DOHH2 (cell line): ENCODE results near the gene EPB42.
"Not testable (repeated sequence)": the region's sequence is repeated elsewhere in the genome, so short reads cannot be mapped to it uniquely, and the experiment has no call there.

ENCODE experiments used
- H3F3A ChIP-seq: fragments of 200-600 bp; sonication (generic), shearing (Covaris generic); 2 replicates; pipeline ENCODE4 v1.6.0; 2016; ENCODE audit warnings: antibody characterized with exemption, mild to moderate bottlenecking; ENCODE audit not compliant: control insufficient read depth, insufficient read depth
- H3K27ac ChIP-seq: fragments of 200-600 bp; sonication (generic); 2 replicates; pipeline ENCODE4 v1.5.1; 2014; ENCODE audit warnings: low read depth, mild to moderate bottlenecking, low read length, moderate library complexity
- H3K27me3 ChIP-seq: fragments of 200-600 bp; sonication (generic); 2 replicates; pipeline ENCODE4 v1.6.1; 2014; ENCODE audit warnings: mild to moderate bottlenecking, low read length, mixed read lengths; ENCODE audit not compliant: control insufficient read depth
- H3K36me3 ChIP-seq: fragments of 200-600 bp; sonication (generic); 2 replicates; pipeline ENCODE4 v1.6.1; 2014; ENCODE audit warnings: mild to moderate bottlenecking, low read length, moderate library complexity, mixed read lengths; ENCODE audit not compliant: control insufficient read depth
- H3K4me1 ChIP-seq: fragments of 200-600 bp; sonication (generic); 2 replicates; pipeline ENCODE4 v1.6.1; 2014; ENCODE audit warnings: mild to moderate bottlenecking, low read length, mixed read lengths; ENCODE audit not compliant: control insufficient read depth
- H3K4me2 ChIP-seq: fragments of 200-600 bp; sonication (generic); 2 replicates; pipeline ENCODE4 v1.6.0; 2014; ENCODE audit warnings: mild to moderate bottlenecking, low read length, moderate library complexity
- H3K4me3 ChIP-seq: fragments of 200-600 bp; sonication (generic); 2 replicates; pipeline ENCODE4 v1.5.1; 2014; ENCODE audit warnings: mild to moderate bottlenecking, low read length, mixed read lengths
- H3K79me2 ChIP-seq: fragments of 200-600 bp; sonication (generic); 2 replicates; pipeline ENCODE4 v1.6.1; 2014; ENCODE audit warnings: mild to moderate bottlenecking, low read length, mixed read lengths; ENCODE audit not compliant: control insufficient read depth
- H3K9me2 ChIP-seq: fragments of 200-600 bp; sonication (generic); replicated peaks from 2 replicates; pipeline ENCODE4 v1.6.1; 2014; ENCODE audit warnings: mild to moderate bottlenecking, low read length, mixed read lengths; ENCODE audit not compliant: control insufficient read depth
- H3K9me3 ChIP-seq: fragments of 200-600 bp; sonication (generic); 2 replicates; pipeline ENCODE4 v1.6.1; 2014; ENCODE audit warnings: antibody characterized with exemption, low read length, mixed read lengths; ENCODE audit not compliant: control insufficient read depth, insufficient read depth
- H4K20me1 ChIP-seq: fragments of 200-600 bp; sonication (generic); 2 replicates; pipeline ENCODE4 v1.6.0; 2014; ENCODE audit warnings: low read depth, mild to moderate bottlenecking, antibody characterized with exemption, low read length, moderate library complexity; ENCODE audit not compliant: control insufficient read depth, insufficient read depth
- CTCF ChIP-seq: fragments of 200-600 bp; sonication (generic); IDR thresholded peaks from one replicate; pipeline ENCODE4 v1.5.1; 2014; ENCODE audit warnings: antibody characterized with exemption, mild to moderate bottlenecking, low read depth, low read length; ENCODE audit not compliant: poor library complexity, severe bottlenecking
- EZH2phosphoT487 ChIP-seq: fragments of 200-600 bp; sonication (generic); IDR thresholded peaks from 2 replicates; pipeline ENCODE4 v1.6.1; 2017; ENCODE audit warnings: borderline replicate concordance, mild to moderate bottlenecking, antibody characterized with exemption, low read length, moderate library complexity, mixed read lengths

EPB42 gene

DNA sequence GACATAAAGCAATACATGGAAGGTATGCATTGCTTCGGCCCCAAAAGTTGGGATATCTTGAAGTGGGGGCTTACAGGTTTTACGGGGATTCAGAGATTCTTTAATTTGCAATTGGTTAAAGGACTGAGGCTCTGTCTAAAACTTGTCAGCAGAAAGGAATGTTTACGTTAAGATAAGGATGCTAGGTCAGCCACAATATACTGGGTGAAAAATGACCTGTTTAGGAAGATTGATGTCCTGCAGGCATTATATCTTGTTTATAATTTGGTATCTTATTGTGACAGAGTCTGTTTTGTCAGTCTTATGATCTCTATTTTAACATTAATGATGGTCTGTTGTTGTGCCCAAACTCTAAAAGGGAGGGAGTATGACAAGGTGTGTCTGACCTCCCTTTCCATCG, 50.9 kb downstream of the EPB42 start:
- H3K4me2 ChIP-seq: no peak overlapping the region

DNA sequence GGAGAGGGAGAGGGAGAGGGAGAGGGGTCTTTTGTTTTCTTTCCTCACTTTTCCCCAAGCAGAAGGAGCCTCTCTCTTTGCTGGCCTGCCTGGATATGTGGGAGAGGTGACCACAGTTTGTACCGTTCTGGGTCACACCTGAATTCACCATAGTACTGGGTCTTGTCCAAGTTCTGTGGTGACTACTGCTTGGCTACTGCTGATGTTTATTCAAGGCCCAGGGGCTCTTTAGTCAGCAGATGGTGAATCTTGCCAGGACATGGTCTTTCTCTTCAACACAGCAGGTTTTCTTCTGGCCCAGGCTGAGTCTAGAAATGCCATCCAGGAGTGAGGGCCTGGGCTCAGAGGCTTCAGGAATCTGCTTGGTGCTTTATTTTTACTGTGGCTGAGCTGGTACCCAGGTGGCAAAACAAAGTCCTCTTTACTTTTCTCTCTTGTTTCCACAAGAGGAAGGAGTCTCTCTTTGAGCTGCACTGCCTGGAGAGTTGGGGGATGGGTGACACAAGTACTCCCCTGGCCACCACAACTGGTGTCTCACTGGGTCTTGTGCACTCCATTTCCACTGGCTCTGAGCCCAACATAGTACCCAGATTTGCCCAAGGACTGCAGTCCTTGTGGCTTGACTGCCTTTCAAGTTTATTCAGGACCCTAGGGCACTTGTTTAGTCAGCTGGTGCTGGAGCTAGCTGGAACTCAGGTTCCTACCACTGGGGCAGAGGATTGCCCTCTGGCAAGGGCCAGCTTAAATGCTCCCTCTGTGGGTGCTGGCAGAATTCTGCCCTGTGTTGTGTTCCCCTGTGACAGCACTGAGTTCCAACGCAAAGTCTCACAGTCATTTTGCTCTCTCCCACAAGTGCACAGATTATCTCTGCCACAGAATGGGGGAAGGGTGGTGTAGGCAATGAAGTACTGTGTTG, 52.4 kb downstream of the EPB42 start:
- TF ChIP-seq CTCF (no peak), EZH2phosphoT487 (no peak)
- Histone ChIP-seq H3K36me3 (peaks cover 60% of the 10 kb centered on the region), H4K20me1 (no peaks in the 10 kb centered on the region), H3K9me2 (no peaks in the 10 kb centered on the region), H3K4me2 (no peak overlapping the region), H3K9me3 (no peaks in the 10 kb centered on the region), H3K27me3 (no peaks in the 10 kb centered on the region), H3K79me2 (no peaks in the 10 kb centered on the region), H3F3A (no peaks in the 10 kb centered on the region), H3K4me3 (no peak overlapping the region), H3K4me1 (no peaks in the 10 kb centered on the region), H3K27ac (no peak overlapping the region)

More for the DNA sequence above, 50.9 kb downstream of the EPB42 start:
- no peak overlapping the region for H3K27ac ChIP-seq
- no peaks in the 10 kb centered on the region for H3K9me3 ChIP-seq
- no peaks in the 10 kb centered on the region for H3K4me1 ChIP-seq
- H3K79me2 ChIP-seq: no peaks in the 10 kb centered on the region
- peaks cover 62% of the 10 kb centered on the region for H3K36me3 ChIP-seq
- H3K9me2 ChIP-seq: no peaks in the 10 kb centered on the region
- no peaks in the 10 kb centered on the region for H4K20me1 ChIP-seq
- no peak overlapping the region for H3K4me3 ChIP-seq
- no peaks in the 10 kb centered on the region for H3K27me3 ChIP-seq
- no peaks in the 10 kb centered on the region for H3F3A ChIP-seq
- TF ChIP-seq CTCF: no peak
- no peak for TF ChIP-seq EZH2phosphoT487

GRCh38 chr15:43167261-43167660, 53.6 kb downstream of the EPB42 start:
- not testable (repeated sequence) for H3K79me2 ChIP-seq, H3K4me3 ChIP-seq, H4K20me1 ChIP-seq, H3K27me3 ChIP-seq, H3K9me2 ChIP-seq, H3K4me2 ChIP-seq, H3F3A ChIP-seq, H3K27ac ChIP-seq, H3K4me1 ChIP-seq, H3K9me3 ChIP-seq
- peaks cover 55% of the 10 kb centered on the region for H3K36me3 ChIP-seq

GRCh38 chr15:43165801-43166325, 55.0 kb downstream of the EPB42 start:
- H3K9me2 ChIP-seq: no peaks in the 10 kb centered on the region
- no peaks in the 10 kb centered on the region for H3K9me3 ChIP-seq
- H3K36me3 ChIP-seq: peaks cover 56% of the 10 kb centered on the region
- H3K4me3 ChIP-seq: no peak overlapping the region
- H3F3A ChIP-seq: no peaks in the 10 kb centered on the region
- no peaks in the 10 kb centered on the region for H4K20me1 ChIP-seq
- TF ChIP-seq CTCF (no peak), EZH2phosphoT487 (no peak)
- no peak overlapping the region for H3K27ac ChIP-seq
- no peaks in the 10 kb centered on the region for H3K79me2 ChIP-seq
- no peaks in the 10 kb centered on the region for H3K27me3 ChIP-seq
- H3K4me2 ChIP-seq: no peak overlapping the region
- no peaks in the 10 kb centered on the region for H3K4me1 ChIP-seq
